SK-N-DZ (cell line): Measurements from ENCODE around the gene MEF2A.
"Not testable (repeated sequence)": the region's sequence is repeated elsewhere in the genome, so short reads cannot be mapped to it uniquely, and the experiment has no call there.

Experiments used
- DNase-seq: peaks from one replicate; pipeline ENCODE4 v3.0.0-alpha.2; 2015; ENCODE audit warnings: low spot score

The MEF2A gene

DNA sequence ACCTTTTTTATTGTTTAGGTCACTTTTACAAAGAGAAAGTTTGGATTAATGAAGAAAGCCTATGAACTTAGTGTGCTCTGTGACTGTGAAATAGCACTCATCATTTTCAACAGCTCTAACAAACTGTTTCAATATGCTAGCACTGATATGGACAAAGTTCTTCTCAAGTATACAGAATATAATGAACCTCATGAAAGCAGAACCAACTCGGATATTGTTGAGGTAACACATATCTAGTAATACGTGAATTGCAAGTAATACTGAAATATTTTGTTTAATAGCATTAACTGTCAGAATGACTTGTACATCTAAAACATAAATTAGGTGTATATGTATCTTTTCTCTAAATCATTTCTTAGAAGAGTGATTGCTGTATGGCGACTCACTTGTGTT, 79.8 kb downstream of the MEF2A start:
- DNase-seq, result no peak

DNA sequence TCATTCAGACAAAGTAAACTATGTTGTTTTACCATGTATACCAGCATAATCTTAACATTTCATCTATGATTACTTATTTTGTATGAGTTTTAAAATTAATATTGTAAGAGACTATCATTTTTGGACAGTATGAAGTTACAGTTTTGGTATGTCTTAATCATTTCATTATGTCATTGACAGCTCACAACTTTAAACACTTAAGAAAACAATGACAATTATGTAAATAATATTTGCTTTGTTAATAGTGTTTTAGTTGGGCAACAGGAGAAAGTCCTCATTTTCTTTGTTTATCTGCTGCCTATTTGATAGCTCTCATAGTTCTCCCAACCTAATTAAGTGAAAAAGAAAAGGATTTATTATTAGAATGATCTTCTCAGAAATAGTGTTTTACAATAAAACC, 80.2 kb downstream of the MEF2A start:
- DNase-seq, result no peak

DNA sequence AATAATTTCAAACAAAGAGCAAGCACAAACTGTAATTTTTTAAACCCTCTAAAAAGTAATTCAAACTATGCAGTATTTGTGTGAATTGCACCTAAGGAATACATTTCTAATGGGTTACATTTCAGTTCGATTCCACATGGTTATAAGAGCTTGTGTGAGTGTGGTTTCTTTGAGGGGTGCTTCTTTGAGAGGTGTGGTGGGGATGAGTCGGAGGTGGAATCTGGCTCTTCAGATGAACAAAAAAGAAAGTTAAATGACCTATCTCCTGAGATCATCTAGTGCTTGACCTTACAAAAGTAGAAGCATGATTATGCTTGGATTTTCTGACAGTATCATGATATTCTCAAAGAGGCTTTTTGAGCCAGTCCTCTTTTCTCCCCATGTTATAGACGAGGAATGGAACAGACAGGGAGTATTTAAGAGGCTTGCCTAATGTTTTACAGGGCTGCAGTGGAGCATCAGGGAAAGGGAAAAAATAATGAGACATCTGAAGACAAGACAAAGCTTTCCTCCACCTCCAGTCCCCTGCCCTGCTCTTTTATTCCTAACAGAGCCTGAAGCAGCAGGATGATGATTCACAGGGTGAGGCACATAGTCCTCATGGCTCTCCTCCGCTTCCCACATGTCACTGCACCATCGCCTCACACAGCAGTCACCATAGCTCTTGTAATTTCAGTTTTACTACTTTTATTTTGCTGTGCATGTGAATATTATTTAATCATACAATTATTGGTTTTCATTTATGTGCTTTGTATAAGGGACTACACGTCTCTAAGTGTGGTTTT, 85.4 kb downstream of the MEF2A start:
- DNase-seq, result no peak

DNA sequence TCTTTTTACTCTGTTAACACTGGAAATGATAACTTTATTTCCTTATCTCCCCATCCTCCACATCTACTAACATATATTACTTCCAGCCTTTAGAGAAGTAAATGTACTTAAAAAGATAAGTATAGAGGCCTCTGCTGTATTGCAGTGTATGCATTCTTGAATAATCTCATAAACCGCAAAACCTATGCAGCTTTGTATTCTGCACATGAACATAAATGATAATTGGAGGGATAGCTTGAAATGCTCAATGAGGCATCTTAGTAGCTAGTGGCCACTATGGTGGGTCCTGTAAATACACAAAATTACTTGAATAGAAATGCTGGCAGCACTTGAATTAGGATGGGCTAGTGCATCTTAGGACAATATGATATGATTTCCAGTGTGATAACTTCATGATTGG, 90.4 kb downstream of the MEF2A start:
- no peak for DNase-seq

DNA sequence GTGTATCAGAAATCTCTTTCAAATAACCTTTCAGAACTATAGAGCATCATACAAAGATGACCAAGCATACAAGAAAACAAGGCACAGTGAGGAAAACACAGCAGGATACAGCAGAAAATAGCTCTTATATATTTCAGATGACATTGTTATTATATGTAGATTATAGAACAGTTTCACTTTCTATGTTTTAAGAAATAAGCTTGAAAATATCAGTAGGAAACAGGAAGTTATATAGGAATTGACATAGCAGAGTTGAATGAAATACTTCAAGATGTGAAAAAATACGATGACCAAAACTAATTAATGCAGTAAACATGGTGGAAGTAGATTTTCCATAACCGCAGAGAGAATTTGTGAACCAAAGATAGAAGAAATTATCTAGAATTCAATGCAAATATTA, 92.2 kb downstream of the MEF2A start:
- no peak for DNase-seq

DNA sequence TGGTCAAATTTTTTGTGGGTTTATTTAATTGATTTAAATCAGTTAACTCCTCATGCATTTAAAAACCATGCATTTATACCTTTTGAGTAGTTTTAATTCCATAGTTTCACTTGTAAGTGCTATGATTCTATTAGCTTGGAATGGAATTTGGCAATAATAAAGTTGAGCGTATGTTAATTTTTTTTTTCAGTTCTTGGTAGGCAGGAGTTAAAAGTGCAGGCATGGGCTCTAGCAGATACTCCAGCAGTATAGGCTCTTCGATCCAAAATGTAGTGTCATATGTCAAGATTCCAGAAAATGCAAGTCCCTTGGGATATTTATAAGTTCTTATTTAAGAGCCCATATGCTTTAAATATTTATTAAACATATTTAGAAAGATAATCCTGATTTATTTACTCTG, 97.1 kb downstream of the MEF2A start:
- no peak for DNase-seq

DNA sequence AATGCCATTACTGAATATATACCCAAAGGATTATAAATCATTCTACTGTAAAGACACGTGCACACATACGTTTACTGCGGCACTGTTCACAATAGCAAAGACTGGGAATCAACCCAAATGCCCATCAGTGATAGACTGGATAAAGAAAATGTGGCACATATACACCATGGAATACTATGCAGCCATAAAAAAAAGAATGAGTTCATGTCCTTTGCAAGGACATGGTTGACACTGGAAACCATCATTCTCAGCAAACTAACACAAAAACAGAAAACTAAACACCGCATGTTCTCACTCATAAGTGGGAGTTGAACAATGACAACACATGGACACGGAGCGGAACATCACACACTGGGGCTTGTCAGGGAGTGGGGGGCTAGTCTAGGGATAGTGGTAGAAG, 100.3 kb downstream of the MEF2A start:
- DNase-seq, result not testable (repeated sequence)

DNA sequence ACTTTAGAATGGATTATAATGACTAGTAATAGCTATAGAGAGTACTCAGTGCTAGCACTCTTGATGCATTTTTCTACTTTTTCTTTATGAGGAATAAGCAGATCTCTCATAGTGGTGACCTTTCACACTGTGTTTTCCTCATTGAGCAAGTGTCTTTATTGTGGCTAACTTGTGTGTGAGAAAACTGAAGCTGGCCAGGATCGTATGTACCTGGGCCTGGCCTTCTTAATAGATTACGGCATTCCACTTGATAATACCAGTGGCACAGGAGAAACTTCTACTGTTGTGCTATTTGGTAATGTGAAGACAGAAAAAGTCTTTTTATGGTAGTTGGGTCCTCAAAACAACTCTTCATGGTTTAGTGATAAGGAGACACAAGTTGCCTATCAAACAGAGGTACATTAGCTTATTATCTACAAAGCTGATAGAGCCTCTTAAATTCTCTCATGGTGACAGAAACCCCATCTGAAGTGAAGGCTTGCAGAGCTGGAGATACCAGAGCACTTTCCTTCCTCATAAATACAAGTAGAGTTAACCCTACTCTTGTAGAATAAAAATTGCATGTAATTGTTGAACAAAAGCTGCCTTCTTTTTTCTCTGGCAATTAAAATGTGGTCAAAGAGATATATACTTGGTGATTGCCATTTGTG, 102.9 kb downstream of the MEF2A start:
- DNase-seq, result no peak

DNA sequence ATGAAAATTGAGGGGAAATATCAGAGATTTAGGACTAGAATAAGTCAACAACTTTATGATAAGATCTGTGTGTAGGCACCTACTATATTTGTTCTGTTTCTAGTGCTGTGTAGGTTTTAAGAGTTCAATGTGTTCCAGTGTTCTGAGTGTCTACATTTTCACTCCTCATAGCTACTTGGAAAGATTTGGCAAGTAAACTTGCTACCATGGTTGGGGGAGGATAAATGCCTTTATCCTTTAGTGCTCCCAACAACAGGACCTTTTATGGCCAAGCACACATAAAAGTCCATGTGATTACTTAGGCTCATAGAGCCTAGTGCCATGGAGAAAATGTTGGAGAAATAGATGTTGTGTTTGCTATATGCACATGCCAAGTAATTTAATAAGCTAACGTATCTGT, 103.5 kb downstream of the MEF2A start:
- no peak for DNase-seq

DNA sequence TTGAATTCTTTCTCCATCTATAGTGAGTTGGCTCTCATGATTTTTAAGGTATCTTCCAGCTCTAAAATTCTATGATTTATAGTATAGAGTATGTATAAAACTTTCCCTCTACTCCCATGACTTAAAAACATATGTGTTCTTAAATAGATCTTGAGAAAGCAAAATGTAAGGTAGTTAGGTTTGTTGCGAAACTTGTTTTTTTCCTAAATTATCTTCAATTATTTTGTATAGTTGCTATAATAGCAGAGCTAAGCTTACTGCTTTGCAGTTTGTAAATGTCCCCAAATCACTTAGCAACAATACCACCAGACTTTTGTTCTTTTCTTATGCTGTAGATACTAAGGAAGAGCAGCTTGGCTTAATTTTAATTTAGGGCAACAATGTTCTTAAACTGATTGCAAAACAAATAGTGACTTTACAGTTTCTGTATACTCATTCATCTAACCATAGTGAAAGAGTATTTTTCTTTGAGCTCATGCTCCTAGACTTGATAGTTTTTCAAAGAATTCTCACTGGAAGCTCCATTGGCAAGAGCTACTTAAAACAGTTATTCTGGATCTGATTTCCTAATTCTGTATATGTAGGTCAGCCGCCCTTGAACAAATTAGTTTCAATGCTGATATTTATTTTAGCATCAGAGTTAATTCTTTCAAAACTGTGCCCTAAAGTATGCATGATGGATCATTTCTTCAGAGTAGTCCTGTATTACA, 106.3 kb downstream of the MEF2A start:
- DNase-seq, result no peak

DNA sequence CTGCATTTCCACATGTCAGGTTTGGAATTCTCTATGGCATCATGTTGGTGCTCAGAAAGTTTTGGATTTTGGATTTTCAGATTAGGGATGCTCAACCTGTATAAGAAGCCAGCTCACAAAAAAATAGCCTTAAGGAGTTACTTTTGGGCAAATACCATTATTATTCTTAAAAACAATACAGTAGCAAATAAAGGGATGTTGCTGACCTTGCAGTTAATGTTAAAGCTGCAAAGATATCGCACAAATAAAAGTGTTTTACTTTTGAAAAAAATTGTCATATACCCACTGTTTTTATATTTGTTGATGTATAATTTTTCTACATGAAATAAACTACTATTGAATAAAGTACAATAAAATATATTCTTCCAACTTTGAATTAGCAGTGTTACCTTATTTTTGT, 107.3 kb downstream of the MEF2A start:
- DNase-seq, result no peak

DNA sequence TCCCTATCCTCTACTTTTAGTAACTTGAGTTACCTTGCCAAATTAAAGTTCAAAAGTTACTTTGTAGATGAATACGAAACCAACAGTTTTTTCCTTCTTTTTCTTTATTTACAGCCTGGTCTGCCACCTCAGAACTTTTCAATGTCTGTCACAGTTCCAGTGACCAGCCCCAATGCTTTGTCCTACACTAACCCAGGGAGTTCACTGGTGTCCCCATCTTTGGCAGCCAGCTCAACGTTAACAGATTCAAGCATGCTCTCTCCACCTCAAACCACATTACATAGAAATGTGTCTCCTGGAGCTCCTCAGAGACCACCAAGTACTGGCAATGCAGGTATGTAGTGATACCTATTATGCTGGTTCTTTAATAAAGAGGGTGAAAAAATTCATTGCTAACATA, 108.5 kb downstream of the MEF2A start:
- no peak for DNase-seq

DNA sequence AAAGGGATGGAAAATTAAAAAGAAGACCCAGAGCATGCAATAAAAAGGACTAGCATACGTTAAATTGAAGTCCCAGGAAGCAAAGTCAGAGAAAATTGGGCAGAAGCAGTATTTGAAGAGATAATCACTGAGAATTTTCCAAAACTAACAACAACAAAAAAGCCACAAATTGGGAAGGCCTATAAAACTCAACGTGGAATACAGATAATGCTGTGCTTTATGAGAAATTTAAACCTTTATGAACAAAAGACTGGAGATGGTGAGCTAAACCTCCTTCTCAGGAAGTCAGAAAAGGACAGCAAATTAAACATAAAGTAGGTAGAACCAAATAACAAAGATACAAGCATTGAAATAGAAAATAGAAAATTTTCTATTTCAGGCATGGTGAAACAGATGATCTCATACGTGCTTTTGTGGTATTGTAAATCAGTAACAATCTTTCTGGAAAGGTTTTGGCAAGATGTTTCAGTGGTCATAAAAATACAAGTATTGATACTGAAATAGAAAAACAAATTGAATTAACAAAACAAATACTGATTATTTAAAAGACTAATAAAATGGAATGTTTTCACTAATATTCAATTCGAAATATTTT, 111.9 kb downstream of the MEF2A start:
- DNase-seq, result no peak

DNA sequence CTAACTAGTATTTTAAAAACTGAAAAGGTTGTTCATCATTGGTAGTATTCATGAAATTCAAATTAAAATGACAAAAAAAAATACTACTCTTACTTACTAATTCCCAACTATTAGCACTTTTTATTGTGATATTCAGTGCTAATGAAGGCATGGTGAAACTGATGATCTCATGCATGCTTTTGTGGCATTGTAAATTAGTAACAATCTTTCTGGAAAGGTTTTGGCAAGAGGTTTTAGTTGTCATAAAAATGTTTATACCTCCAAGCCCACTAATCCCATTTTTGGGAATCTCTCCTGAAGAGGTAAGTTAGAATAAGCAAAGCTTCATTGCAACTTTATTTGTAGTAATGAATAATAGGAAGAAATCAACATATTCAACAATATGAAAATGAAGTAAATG, 114.5 kb downstream of the MEF2A start:
- no peak for DNase-seq

DNA sequence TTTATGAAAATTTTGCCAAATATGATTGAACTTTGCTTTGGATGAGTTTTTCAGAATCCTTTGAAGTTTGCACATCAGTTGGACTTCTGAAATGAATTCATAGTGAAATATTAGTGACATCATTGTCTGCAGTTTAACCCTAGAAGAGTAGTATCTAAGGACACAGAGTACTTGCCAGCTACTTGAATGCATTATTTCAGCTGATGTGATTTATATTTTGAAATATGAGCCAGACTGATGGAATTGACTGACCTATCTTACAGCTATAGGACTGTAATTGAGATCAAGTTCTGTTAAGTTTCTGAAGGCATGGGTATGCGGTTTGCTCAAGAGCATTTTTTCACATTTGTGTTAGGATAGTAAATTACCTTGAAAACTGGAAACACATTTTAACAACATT, 116.2 kb downstream of the MEF2A start:
- DNase-seq, result no peak

DNA sequence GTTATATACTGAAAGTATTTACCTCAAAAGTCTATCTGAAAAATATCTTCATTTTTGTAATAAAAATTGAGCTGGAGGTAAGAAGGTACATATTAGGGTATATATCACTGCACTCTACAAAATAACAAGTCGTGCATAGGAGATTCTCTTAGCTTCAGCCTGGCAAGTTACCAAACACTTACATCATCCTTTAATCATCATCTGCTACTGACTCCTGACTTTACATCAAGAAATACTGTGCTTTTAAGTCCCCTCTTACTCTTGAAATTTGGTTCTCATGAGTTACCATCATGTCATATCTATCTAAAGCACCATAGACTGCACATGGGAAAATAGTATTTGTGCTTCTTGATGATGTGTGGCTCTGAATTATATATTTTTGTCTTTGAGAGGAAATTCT, 116.7 kb downstream of the MEF2A start:
- no peak for DNase-seq

DNA sequence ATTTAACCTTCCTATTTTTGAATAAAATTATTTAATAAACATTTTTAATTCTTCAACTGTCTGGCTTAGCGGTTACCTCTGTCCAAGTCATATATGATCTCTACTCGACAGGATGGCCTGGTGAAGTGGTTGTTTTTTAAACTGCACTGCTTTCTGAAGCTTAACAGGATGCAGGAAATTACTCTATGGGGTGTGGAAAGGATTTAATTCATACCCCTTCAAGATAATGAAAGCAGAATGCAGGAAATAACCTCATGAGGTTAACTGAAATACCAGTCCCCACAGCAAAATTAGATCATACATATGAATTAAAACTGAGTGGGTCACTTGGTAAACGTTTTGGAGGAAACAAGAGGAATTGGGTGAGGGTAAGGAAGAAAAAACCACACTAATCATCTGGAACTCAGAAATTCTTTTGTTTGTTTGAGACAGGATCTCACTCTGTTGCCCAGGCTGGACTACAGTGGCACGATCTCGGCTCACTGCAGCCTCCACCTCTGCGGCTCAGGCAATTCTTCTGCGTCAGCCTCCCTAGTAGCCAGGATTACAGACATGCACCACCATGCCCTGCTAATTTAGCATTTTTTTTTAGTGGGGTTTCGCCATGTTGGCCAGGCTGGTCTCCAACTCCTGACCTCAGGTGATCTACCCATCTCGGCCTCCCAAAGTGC, 117.4 kb downstream of the MEF2A start:
- no peak for DNase-seq

DNA sequence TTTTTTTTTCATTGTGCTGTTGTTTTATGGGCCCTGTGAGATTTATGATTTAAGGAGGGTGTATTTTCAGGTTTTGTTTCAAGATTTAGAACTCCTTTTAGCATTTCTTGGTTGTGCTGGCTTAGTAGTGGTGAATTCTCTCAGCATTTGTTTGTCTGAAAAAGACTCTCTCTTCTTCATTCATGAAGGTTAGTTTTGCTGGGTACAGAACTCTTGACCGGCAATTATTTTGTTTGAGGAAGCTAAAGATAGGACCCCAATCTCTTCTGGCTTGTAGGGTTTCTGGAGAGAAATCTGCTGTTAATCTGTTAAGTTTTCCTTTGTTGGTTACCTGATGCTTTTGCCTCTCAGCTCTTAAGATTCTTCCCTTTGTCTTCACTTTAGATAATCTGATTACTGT, 120.5 kb downstream of the MEF2A start:
- no peak for DNase-seq

DNA sequence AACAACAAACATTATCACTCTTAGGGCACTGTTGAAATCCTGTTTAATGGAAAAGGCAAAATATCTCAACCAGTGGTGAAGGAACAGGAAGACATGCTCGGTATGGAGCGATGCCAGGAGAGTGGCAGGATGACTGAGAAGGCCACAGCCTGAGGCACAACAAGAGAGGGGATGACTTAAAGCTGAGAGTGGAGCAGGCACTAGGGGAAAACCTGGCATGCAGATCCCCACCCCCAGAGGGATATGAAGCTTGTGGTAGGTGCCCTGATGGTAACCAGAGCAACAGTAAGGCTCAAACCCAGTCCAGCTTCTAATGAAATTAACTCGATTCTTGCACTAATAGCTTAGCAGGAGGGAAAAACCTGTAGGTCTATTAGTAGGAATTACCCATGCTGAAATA, 127.0 kb downstream of the MEF2A start:
- no peak for DNase-seq

DNA sequence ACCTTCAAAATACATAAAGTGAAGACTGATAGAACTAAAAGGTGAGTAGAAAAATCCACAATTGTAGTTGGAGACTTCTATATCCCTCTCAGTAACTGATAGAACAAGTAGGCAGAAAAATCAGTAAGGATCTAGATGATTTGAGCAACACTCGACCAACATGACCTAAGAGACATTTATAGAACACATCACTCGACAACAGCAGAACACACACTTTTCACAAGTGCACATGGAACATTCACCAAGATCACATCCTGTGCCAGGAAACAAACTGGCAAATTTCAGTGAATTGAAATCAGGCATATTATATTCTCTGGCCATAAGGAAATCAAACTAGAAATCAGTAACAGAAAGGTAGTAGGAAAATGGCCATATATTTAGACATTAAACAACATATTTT, 130.3 kb downstream of the MEF2A start:
- no peak for DNase-seq

DNA sequence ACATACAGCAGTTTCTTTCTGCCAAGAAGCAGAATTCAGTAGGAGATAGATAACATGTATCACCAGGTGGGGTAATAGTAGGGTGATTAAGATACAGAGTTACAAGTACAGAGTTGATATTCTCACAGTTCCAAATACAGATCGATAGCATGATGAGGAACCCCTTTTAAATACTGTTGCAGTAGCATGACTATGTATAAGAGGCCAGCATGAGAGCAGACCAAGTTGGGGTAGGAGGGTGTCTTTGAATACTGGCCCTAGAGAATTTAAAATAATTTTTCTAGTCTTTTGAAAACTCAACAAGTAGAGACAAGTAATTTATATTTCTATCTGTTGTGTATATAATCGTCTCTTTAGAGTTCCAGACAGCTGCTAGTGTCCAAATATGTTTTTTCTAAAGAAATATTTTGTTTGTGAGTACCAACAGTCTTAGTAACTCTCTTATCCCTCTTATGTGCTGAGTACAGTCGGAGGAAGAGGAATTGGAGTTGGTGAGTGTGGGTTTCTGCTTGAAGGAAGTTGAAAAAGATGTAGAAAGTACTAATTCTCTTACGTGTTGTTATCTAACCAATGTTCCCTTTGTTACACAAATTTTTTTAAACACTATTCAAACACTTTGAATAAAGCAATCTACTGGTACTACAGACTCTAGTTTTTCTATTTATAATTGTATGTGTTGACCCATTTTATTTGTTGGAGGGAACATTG, 137.3 kb downstream of the MEF2A start:
- DNase-seq, result no peak
